Measurements from ENCODE around the gene ADGRL1. TPM values are rescaled to one million over a fixed set of nuclear protein-coding genes. Genes with fewer than 3 reads are reported as not detected.
A peak's percentile ranks its signal among the peaks of the same experiment; 100 is the strongest.
"Not testable (repeated sequence)": the region's sequence is repeated elsewhere in the genome, so short reads cannot be mapped to it uniquely, and the experiment has no call there.

Gene ADGRL1
- total RNA-seq, 4 donors from 2014 or later, result 45.9 to 55.4 (median 48.7) TPM

DNA sequence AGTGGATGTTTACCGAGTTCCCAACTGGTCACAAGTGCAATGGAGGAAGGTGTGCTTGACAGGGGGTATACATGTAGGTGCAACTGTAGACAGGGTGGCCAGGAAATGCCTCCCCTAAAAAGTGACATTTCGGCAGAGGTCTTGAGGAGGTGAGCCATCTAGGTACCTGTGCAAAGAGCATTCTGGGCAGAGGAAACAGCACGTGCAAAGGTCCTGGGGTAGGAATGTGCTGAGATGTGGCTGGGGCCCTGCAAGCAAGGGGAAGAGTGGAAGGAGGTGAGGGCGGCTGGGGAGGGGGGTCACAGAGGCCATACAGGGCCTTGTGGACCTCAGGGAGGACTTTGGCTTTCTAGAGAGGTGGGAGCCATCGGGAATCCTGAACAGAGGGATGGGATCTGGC is 8.1 kb downstream of the ADGRL1 start:
- H3K4me1 ChIP-seq, result peaks cover 0 to 30% (median 13%) of the 10 kb centered on the region in 4 donors
- H3K27me3 ChIP-seq, result no peaks in the 10 kb centered on the region
- TF ChIP-seq POLR2A (IDR thresholded peaks at IDR 0.05) (no peak), POLR2AphosphoS5 (IDR thresholded peaks at IDR 0.05) (no peak), EP300 (IDR thresholded peaks at IDR 0.05; ENCODE audit: low read depth) (no peak)
- TF ChIP-seq, protein P1, sequence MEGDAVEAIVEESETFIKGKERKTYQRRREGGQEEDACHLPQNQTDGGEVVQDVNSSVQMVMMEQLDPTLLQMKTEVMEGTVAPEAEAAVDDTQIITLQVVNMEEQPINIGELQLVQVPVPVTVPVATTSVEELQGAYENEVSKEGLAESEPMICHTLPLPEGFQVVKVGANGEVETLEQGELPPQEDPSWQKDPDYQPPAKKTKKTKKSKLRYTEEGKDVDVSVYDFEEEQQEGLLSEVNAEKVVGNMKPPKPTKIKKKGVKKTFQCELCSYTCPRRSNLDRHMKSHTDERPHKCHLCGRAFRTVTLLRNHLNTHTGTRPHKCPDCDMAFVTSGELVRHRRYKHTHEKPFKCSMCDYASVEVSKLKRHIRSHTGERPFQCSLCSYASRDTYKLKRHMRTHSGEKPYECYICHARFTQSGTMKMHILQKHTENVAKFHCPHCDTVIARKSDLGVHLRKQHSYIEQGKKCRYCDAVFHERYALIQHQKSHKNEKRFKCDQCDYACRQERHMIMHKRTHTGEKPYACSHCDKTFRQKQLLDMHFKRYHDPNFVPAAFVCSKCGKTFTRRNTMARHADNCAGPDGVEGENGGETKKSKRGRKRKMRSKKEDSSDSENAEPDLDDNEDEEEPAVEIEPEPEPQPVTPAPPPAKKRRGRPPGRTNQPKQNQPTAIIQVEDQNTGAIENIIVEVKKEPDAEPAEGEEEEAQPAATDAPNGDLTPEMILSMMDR (IDR thresholded peaks at IDR 0.05), result no peak
- no peak overlapping the region for H3K27ac ChIP-seq
- DNase-seq, result no peak
- H3K9me3 ChIP-seq, result no peaks in the 10 kb centered on the region
- no peaks in the 10 kb centered on the region for H3K36me3 ChIP-seq
- no peak overlapping the region for H3K4me3 ChIP-seq
- WGBS, 2 donors (ENCODE audit: low coverage in 1 of 2), result 81% methylated on average over 5 of the region's 5 CpGs; no CpG with 5 or more reads in 1 of the 2 donors
- in situ Hi-C loops (cut with MboI; ENCODE audit: low pct_ligation_motif_present in 1 of 4, low pct_unique_long_range_greater_than_20kb in 1 of 4, low sequenced_read_pairs in 3 of 4), result loop anchor here (5.0 to 25.0 kb wide), 4 partner anchors 139 to 264 kb away; no protein-coding TSS in a partner anchor
- intact Hi-C loops (cut with DNase I; ENCODE audit: low total_unique reads), result no loop called here

DNA sequence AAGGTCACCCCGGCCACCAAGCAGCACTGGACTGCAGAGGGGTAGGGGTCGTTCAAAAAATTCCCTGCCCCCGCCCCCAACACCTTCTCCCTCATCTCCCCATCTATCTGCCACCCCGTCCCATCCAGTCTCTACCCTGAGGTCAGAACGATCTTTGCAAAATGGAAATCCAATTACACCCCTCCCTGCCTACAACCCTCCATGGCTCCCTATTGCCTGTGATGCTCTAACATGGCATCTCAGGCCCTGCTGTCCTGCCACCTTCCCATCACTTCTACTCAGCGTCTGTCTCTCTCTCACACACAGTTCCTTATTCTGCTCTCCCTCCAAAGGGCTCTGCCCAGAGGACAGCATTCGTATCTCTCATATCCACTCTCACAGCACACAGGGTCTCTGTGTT is 8.7 kb downstream of the ADGRL1 start:
- not testable (repeated sequence) for H3K27me3 ChIP-seq
- in situ Hi-C loops (cut with MboI; ENCODE audit: low pct_ligation_motif_present in 1 of 4, low pct_unique_long_range_greater_than_20kb in 1 of 4, low sequenced_read_pairs in 3 of 4), result loop anchor here (5.0 to 25.0 kb wide), 4 partner anchors 140 to 265 kb away; no protein-coding TSS in a partner anchor

DNA sequence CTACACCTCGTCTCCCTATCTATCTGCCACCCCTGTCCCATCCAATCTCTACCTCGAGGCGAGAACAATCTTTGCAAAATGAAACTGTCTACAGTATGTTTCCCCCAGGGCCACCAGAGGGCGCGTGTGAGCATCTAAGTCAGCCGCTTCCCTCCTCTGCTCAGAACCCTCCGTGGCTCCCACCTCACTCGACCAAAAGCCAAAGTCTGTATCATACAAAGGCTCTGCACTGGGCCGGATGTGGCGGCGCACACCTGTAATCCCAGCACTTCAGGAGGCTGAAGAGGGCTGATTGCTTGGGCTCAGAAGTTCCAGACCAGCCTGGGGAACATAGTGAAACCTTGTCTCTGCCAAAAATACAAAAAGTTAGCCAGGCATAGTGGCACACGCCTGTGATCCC is 9.9 kb downstream of the ADGRL1 start:
- H3K9me3 ChIP-seq; intact Hi-C loops (cut with DNase I; ENCODE audit: low total_unique reads); H3K36me3 ChIP-seq; H3K27me3 ChIP-seq; H3K4me3 ChIP-seq: not testable (repeated sequence)
- peaks cover 0 to 30% (median 13%) of the 10 kb centered on the region in 4 donors for H3K4me1 ChIP-seq
- TF ChIP-seq, protein P1 (IDR thresholded peaks at IDR 0.05), result peak; percentile 67 to 83 (median 69)
- peak; percentile 79 for DNase-seq
- in situ Hi-C loops (cut with MboI; ENCODE audit: low pct_ligation_motif_present in 1 of 4, low pct_unique_long_range_greater_than_20kb in 1 of 4, low sequenced_read_pairs in 3 of 4), result loop anchor here (5.0 to 25.0 kb wide), 4 partner anchors 141 to 266 kb away; no protein-coding TSS in a partner anchor
- 24 to 40% methylated on average over 1 to 12 of the region's 12 CpGs for WGBS, 2 donors (ENCODE audit: low coverage in 1 of 2)
- peak overlapping the region; percentile 23 to 65 (median 34) for H3K27ac ChIP-seq

More for the DNA sequence above, 8.7 kb downstream of the ADGRL1 start:
- intact Hi-C loops (cut with DNase I; ENCODE audit: low total_unique reads); H3K9me3 ChIP-seq; H3K4me3 ChIP-seq; DNase-seq; H3K36me3 ChIP-seq: not testable (repeated sequence)
- H3K4me1 ChIP-seq, result peaks cover 0 to 30% (median 13%) of the 10 kb centered on the region in 4 donors
- peak overlapping the region in 1 of 4 donors; percentile 65 for H3K27ac ChIP-seq
- WGBS, 2 donors (ENCODE audit: low coverage in 1 of 2), result 85 to 86% methylated on average over 5 to 7 of the region's 7 CpGs

DNA sequence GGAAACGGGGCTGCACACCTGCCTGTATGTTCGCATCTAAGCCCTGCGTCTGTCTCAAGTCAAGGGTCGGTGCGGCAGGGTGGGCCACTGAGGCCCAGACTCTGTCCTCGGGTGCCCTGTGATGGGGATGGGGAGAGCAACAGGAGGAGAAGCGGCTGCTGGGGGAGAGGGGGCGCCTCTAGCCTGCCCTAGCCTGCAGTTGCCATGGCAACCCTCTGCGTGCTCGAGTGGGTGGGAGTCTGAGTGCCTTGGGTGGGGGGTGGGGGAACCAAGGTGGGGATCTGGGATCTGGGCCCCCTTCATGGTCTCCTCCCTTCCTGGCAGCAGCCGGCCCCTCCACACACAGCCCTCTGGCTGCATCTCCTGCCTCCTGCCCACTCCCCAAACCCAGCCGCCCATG is 10.8 kb downstream of the ADGRL1 start:
- DNase-seq; H3K9me3 ChIP-seq; H3K27ac ChIP-seq; H3K27me3 ChIP-seq; H3K4me3 ChIP-seq; H3K36me3 ChIP-seq; intact Hi-C loops (cut with DNase I; ENCODE audit: low total_unique reads): not testable (repeated sequence)
- in situ Hi-C loops (cut with MboI; ENCODE audit: low pct_ligation_motif_present in 1 of 4, low pct_unique_long_range_greater_than_20kb in 1 of 4, low sequenced_read_pairs in 3 of 4), result loop anchor here (5.0 to 25.0 kb wide), 4 partner anchors 142 to 267 kb away; no protein-coding TSS in a partner anchor
- 95% methylated on average over 12 of the region's 12 CpGs; no CpG with 5 or more reads in 1 of the 2 donors for WGBS, 2 donors (ENCODE audit: low coverage in 1 of 2)
- peaks cover 0 to 22% (median 5%) of the 10 kb centered on the region in 4 donors for H3K4me1 ChIP-seq

DNA sequence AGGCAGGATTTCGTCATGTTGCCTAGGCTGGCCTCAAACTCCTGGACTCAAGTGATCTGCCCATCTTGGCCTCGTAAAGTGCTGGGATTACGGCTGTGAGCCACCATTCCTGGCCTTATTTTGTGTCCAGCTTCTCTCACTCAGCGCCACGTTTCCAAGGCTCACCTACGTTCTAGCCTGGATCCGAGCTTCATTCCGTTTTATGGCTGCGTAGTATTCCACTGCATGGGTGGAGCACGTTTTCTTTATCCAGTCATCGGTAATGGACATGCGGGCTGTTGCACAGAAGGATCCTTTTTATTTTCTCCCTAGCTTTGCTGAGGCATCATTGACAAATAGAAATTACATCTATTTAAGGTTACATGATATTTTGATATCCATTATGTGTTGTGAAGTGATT is 16.6 kb downstream of the ADGRL1 start:
- WGBS, 2 donors (ENCODE audit: low coverage in 1 of 2), result 95 to 100% methylated on average over 7 to 12 of the region's 12 CpGs
- no peaks in the 10 kb centered on the region for H3K36me3 ChIP-seq
- in situ Hi-C loops (cut with MboI; ENCODE audit: low pct_ligation_motif_present in 1 of 4, low pct_unique_long_range_greater_than_20kb in 1 of 4, low sequenced_read_pairs in 3 of 4) (loop anchor here in 2 of 4 donors (25.0 kb wide), 2 partner anchors 148 to 273 kb away; no protein-coding TSS in a partner anchor), intact Hi-C loops (cut with DNase I; ENCODE audit: low total_unique reads) (no loop called here)
- H3K27me3 ChIP-seq, result no peaks in the 10 kb centered on the region
- H3K4me3 ChIP-seq, result no peak overlapping the region
- no peak for DNase-seq
- no peaks in the 10 kb centered on the region for H3K9me3 ChIP-seq
- TF ChIP-seq, protein P1 (IDR thresholded peaks at IDR 0.05), result no peak
- no peak for TF ChIP-seq POLR2AphosphoS5 (IDR thresholded peaks at IDR 0.05)
- TF ChIP-seq POLR2A (IDR thresholded peaks at IDR 0.05), result no peak
- TF ChIP-seq EP300 (IDR thresholded peaks at IDR 0.05; ENCODE audit: low read depth), result no peak
- H3K4me1 ChIP-seq, result peaks cover 0 to 11% (median 2%) of the 10 kb centered on the region in 4 donors
- no peak overlapping the region for H3K27ac ChIP-seq

DNA sequence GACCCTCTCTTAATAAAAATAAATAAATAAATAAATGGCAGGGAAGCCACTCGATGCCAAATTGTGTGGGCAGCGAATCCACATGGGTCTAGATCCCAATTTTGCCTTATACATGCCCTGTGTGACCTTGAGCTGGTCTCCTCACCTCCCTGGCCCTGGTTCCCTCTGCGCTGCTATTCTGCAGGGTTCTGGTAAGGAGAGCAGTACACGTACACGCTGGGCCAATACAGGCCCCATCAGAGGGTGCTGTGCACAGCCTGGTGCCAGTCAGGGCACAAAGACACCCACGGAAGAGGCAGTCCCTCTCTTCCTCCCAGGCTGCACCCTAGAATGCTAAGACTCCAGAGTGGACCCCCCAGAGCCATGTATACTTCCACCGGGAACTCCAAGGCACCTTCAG is 17.9 kb downstream of the ADGRL1 start:
- H3K9me3 ChIP-seq; DNase-seq; H3K27ac ChIP-seq; H3K4me1 ChIP-seq; intact Hi-C loops (cut with DNase I; ENCODE audit: low total_unique reads); H3K27me3 ChIP-seq; H3K4me3 ChIP-seq; H3K36me3 ChIP-seq: not testable (repeated sequence)
- WGBS, 2 donors (ENCODE audit: low coverage in 1 of 2), result 67 to 82% methylated on average over 1 to 7 of the region's 7 CpGs
- in situ Hi-C loops (cut with MboI; ENCODE audit: low pct_ligation_motif_present in 1 of 4, low pct_unique_long_range_greater_than_20kb in 1 of 4, low sequenced_read_pairs in 3 of 4), result loop anchor here in 2 of 4 donors (25.0 kb wide), 2 partner anchors 149 to 274 kb away; no protein-coding TSS in a partner anchor
